ENCODE measurements around the gene ECI1.
"Not testable (repeated sequence)": the region's sequence is repeated elsewhere in the genome, so short reads cannot be mapped to it uniquely, and the experiment has no call there.

Gene ECI1

GRCh38 chr16:2270070-2270462 is 18.7 kb upstream of the ECI1 start:
- H3K4me1 ChIP-seq (ENCODE audit: control insufficient read depth, insufficient read depth, low read length, poor library complexity, severe bottlenecking) = peaks cover 5% of the 10 kb centered on the region
- no peak overlapping the region for H3K27ac ChIP-seq (ENCODE audit: low read depth, low read length, severe bottlenecking)
- H3K9me3 ChIP-seq (ENCODE audit: control insufficient read depth, low read length) = no peaks in the 10 kb centered on the region
- H3K4me3 ChIP-seq (ENCODE audit: extremely low read depth, insufficient read depth, low read length, poor library complexity, severe bottlenecking) = no peak overlapping the region
- WGBS, 2 experiments (ENCODE audit: insufficient coverage in 2 of 2) = 95 to 96% methylated on average over 6 to 7 of the region's 9 CpGs
- H3K36me3 ChIP-seq (ENCODE audit: control insufficient read depth, insufficient read depth, low read length) = peaks cover 11% of the 10 kb centered on the region

- H3K4me1 ChIP-seq (ENCODE audit: control insufficient read depth, insufficient read depth, low read length, poor library complexity, severe bottlenecking) = peaks cover 5% of the 10 kb centered on the region
- H3K27ac ChIP-seq (ENCODE audit: low read depth, low read length, severe bottlenecking) = peak within 1 kb of the TSS; percentile 98
- WGBS, 2 experiments (ENCODE audit: insufficient coverage in 2 of 2) = 0 to 1% methylated on average over 62 to 81 of the region's 88 CpGs
- peaks cover 31% of the 10 kb centered on the region for H3K36me3 ChIP-seq (ENCODE audit: control insufficient read depth, insufficient read depth, low read length)
- H3K9me3 ChIP-seq (ENCODE audit: control insufficient read depth, low read length) = no peaks in the 10 kb centered on the region
- peak within 1 kb of the TSS; percentile 88 for H3K4me3 ChIP-seq (ENCODE audit: extremely low read depth, insufficient read depth, low read length, poor library complexity, severe bottlenecking)
Observed at GRCh38 chr16:2267913-2268666, 16.7 kb upstream of the ECI1 start, which contains the start of gene RNPS1. Gene RNPS1, minus strand, starts transcription at chr16:2268126. Its CDS starts 3,483 bp downstream, at chr16:2264643.

- WGBS, 2 experiments (ENCODE audit: insufficient coverage in 2 of 2) = 0% methylated on average over 28 to 42 of the region's 54 CpGs
- peaks cover 34% of the 10 kb centered on the region for H3K36me3 ChIP-seq (ENCODE audit: control insufficient read depth, insufficient read depth, low read length)
- not testable (repeated sequence) for H3K9me3 ChIP-seq (ENCODE audit: control insufficient read depth, low read length); H3K4me1 ChIP-seq (ENCODE audit: control insufficient read depth, insufficient read depth, low read length, poor library complexity, severe bottlenecking)
- peak overlapping the region; percentile 98 for H3K27ac ChIP-seq (ENCODE audit: low read depth, low read length, severe bottlenecking)
- peak overlapping the region; percentile 88 for H3K4me3 ChIP-seq (ENCODE audit: extremely low read depth, insufficient read depth, low read length, poor library complexity, severe bottlenecking)
Observed at GRCh38 chr16:2267505-2267912, 16.1 kb upstream of the ECI1 start.

- peaks cover 38% of the 10 kb centered on the region for H3K36me3 ChIP-seq (ENCODE audit: control insufficient read depth, insufficient read depth, low read length)
- not testable (repeated sequence) for H3K9me3 ChIP-seq (ENCODE audit: control insufficient read depth, low read length); H3K4me1 ChIP-seq (ENCODE audit: control insufficient read depth, insufficient read depth, low read length, poor library complexity, severe bottlenecking); H3K27ac ChIP-seq (ENCODE audit: low read depth, low read length, severe bottlenecking)
- WGBS, 2 experiments (ENCODE audit: insufficient coverage in 2 of 2) = 0% methylated on average over 1 of the region's 12 CpGs
- H3K4me3 ChIP-seq (ENCODE audit: extremely low read depth, insufficient read depth, low read length, poor library complexity, severe bottlenecking) = peak overlapping the region; percentile 88
Observed at GRCh38 chr16:2266887-2267286, 15.5 kb upstream of the ECI1 start.

- peaks cover 76% of the 10 kb centered on the region for H3K36me3 ChIP-seq (ENCODE audit: control insufficient read depth, insufficient read depth, low read length)
- not testable (repeated sequence) for H3K4me1 ChIP-seq (ENCODE audit: control insufficient read depth, insufficient read depth, low read length, poor library complexity, severe bottlenecking); H3K27ac ChIP-seq (ENCODE audit: low read depth, low read length, severe bottlenecking); H3K9me3 ChIP-seq (ENCODE audit: control insufficient read depth, low read length); H3K4me3 ChIP-seq (ENCODE audit: extremely low read depth, insufficient read depth, low read length, poor library complexity, severe bottlenecking)
- WGBS, 2 experiments (ENCODE audit: insufficient coverage in 2 of 2) = 99 to 100% methylated on average over 9 to 11 of the region's 14 CpGs
Observed at GRCh38 chr16:2263026-2263425, 11.6 kb upstream of the ECI1 start.

GRCh38 chr16:2260250-2260649 is 8.9 kb upstream of the ECI1 start:
- peaks cover 98% of the 10 kb centered on the region for H3K36me3 ChIP-seq (ENCODE audit: control insufficient read depth, insufficient read depth, low read length)
- no peaks in the 10 kb centered on the region for H3K9me3 ChIP-seq (ENCODE audit: control insufficient read depth, low read length)
- WGBS, 2 experiments (ENCODE audit: insufficient coverage in 2 of 2) = 100% methylated on average over 4 of the region's 8 CpGs; no CpG with 5 or more reads in 1 of the 2 experiments
- no peaks in the 10 kb centered on the region for H3K4me1 ChIP-seq (ENCODE audit: control insufficient read depth, insufficient read depth, low read length, poor library complexity, severe bottlenecking)
- no peak overlapping the region for H3K27ac ChIP-seq (ENCODE audit: low read depth, low read length, severe bottlenecking)
- H3K4me3 ChIP-seq (ENCODE audit: extremely low read depth, insufficient read depth, low read length, poor library complexity, severe bottlenecking) = no peak overlapping the region

GRCh38 chr16:2258530-2258929 is 7.1 kb upstream of the ECI1 start:
- WGBS, 2 experiments (ENCODE audit: insufficient coverage in 2 of 2) = 96 to 99% methylated on average over 6 to 7 of the region's 7 CpGs
- H3K4me1 ChIP-seq (ENCODE audit: control insufficient read depth, insufficient read depth, low read length, poor library complexity, severe bottlenecking); H3K27ac ChIP-seq (ENCODE audit: low read depth, low read length, severe bottlenecking); H3K4me3 ChIP-seq (ENCODE audit: extremely low read depth, insufficient read depth, low read length, poor library complexity, severe bottlenecking); H3K9me3 ChIP-seq (ENCODE audit: control insufficient read depth, low read length): not testable (repeated sequence)
- H3K36me3 ChIP-seq (ENCODE audit: control insufficient read depth, insufficient read depth, low read length) = peaks cover 96% of the 10 kb centered on the region

GRCh38 chr16:2257726-2258125 is 6.3 kb upstream of the ECI1 start:
- H3K36me3 ChIP-seq (ENCODE audit: control insufficient read depth, insufficient read depth, low read length) = peaks cover 96% of the 10 kb centered on the region
- H3K27ac ChIP-seq (ENCODE audit: low read depth, low read length, severe bottlenecking) = no peak overlapping the region
- WGBS, 2 experiments (ENCODE audit: insufficient coverage in 2 of 2) = 98 to 100% methylated on average over 4 to 5 of the region's 6 CpGs
- H3K9me3 ChIP-seq (ENCODE audit: control insufficient read depth, low read length) = no peaks in the 10 kb centered on the region
- no peak overlapping the region for H3K4me3 ChIP-seq (ENCODE audit: extremely low read depth, insufficient read depth, low read length, poor library complexity, severe bottlenecking)
- H3K4me1 ChIP-seq (ENCODE audit: control insufficient read depth, insufficient read depth, low read length, poor library complexity, severe bottlenecking) = peaks cover 6% of the 10 kb centered on the region

- WGBS, 2 experiments (ENCODE audit: insufficient coverage in 2 of 2) = 94 to 96% methylated on average over 11 to 12 of the region's 12 CpGs
- Histone ChIP-seq H3K36me3 (ENCODE audit: control insufficient read depth, insufficient read depth, low read length) (peaks cover 91% of the 10 kb centered on the region), H3K4me3 (ENCODE audit: extremely low read depth, insufficient read depth, low read length, poor library complexity, severe bottlenecking) (no peak overlapping the region), H3K4me1 (ENCODE audit: control insufficient read depth, insufficient read depth, low read length, poor library complexity, severe bottlenecking) (peaks cover 13% of the 10 kb centered on the region), H3K9me3 (ENCODE audit: control insufficient read depth, low read length) (no peaks in the 10 kb centered on the region), H3K27ac (ENCODE audit: low read depth, low read length, severe bottlenecking) (no peak overlapping the region)
Observed at GRCh38 chr16:2256531-2257140, 5.2 kb upstream of the ECI1 start.

GRCh38 chr16:2253293-2253692 is 1.9 kb upstream of the ECI1 start:
- peaks cover 13% of the 10 kb centered on the region for H3K4me1 ChIP-seq (ENCODE audit: control insufficient read depth, insufficient read depth, low read length, poor library complexity, severe bottlenecking)
- 98% methylated on average over 7 to 8 of the region's 11 CpGs for WGBS, 2 experiments (ENCODE audit: insufficient coverage in 2 of 2)
- no peaks in the 10 kb centered on the region for H3K9me3 ChIP-seq (ENCODE audit: control insufficient read depth, low read length)
- no peak overlapping the region for H3K4me3 ChIP-seq (ENCODE audit: extremely low read depth, insufficient read depth, low read length, poor library complexity, severe bottlenecking)
- peaks cover 67% of the 10 kb centered on the region for H3K36me3 ChIP-seq (ENCODE audit: control insufficient read depth, insufficient read depth, low read length)
- no peak overlapping the region for H3K27ac ChIP-seq (ENCODE audit: low read depth, low read length, severe bottlenecking)

GRCh38 chr16:2252806-2253148 is 1.4 kb upstream of the ECI1 start:
- peaks cover 13% of the 10 kb centered on the region for H3K4me1 ChIP-seq (ENCODE audit: control insufficient read depth, insufficient read depth, low read length, poor library complexity, severe bottlenecking)
- H3K27ac ChIP-seq (ENCODE audit: low read depth, low read length, severe bottlenecking) = no peak overlapping the region
- WGBS, 2 experiments (ENCODE audit: insufficient coverage in 2 of 2) = 92 to 100% methylated on average over 2 of the region's 7 CpGs
- H3K9me3 ChIP-seq (ENCODE audit: control insufficient read depth, low read length) = no peaks in the 10 kb centered on the region
- H3K36me3 ChIP-seq (ENCODE audit: control insufficient read depth, insufficient read depth, low read length) = peaks cover 62% of the 10 kb centered on the region
- no peak overlapping the region for H3K4me3 ChIP-seq (ENCODE audit: extremely low read depth, insufficient read depth, low read length, poor library complexity, severe bottlenecking)

All from mesodermal cell (in vitro differentiated cells).